ENCODE results near the gene METRNL.

Gene METRNL

GRCh38 chr17:83067071-83067717 is 12.2 kb upstream of the METRNL start:
- H3K9me3 ChIP-seq (ENCODE audit: low read length): no peaks in the 10 kb centered on the region
- H3K36me3 ChIP-seq (ENCODE audit: insufficient read depth, low read length): no peaks in the 10 kb centered on the region
- H3F3A ChIP-seq (ENCODE audit: insufficient read depth, low read length): no peaks in the 10 kb centered on the region
- no peak overlapping the region for H3K9ac ChIP-seq (ENCODE audit: low read length)
- H3K27me3 ChIP-seq (ENCODE audit: insufficient read depth, low read length): peaks cover 12% of the 10 kb centered on the region; the same call in 1 of the 2 replicates
- H3K27ac ChIP-seq (ENCODE audit: low read depth, low read length, poor library complexity, severe bottlenecking): no peak overlapping the region
- no peaks in the 10 kb centered on the region for H3K79me2 ChIP-seq (ENCODE audit: insufficient read depth, low read length)
- no peaks in the 10 kb centered on the region for H4K20me1 ChIP-seq (ENCODE audit: insufficient read depth, low read length)
- no peak overlapping the region for H3K4me3 ChIP-seq (ENCODE audit: low read depth, low read length, poor library complexity, severe bottlenecking)
- no peaks in the 10 kb centered on the region for H3K9me2 ChIP-seq (ENCODE audit: low read depth, low read length)
- no peaks in the 10 kb centered on the region for H3K4me1 ChIP-seq (ENCODE audit: insufficient read depth, low read length, severe bottlenecking)
- H3K4me2 ChIP-seq (ENCODE audit: low read length): no peak overlapping the region
- TF ChIP-seq CTCF (IDR thresholded peaks at IDR 0.05; ENCODE audit: low read length) (no peak), EZH2 (IDR thresholded peaks at IDR 0.05; ENCODE audit: borderline replicate concordance, low read length) (no peak)
- H2AFZ ChIP-seq (ENCODE audit: low read length): no peak overlapping the region

GRCh38 chr17:83067718-83068261 is 11.6 kb upstream of the METRNL start:
- H3K9me2 ChIP-seq (ENCODE audit: low read depth, low read length): no peaks in the 10 kb centered on the region
- H3K4me3 ChIP-seq (ENCODE audit: low read depth, low read length, poor library complexity, severe bottlenecking): no peak overlapping the region
- H3K4me1 ChIP-seq (ENCODE audit: insufficient read depth, low read length, severe bottlenecking): no peaks in the 10 kb centered on the region
- H3K4me2 ChIP-seq (ENCODE audit: low read length): no peak overlapping the region
- H3K36me3 ChIP-seq (ENCODE audit: insufficient read depth, low read length): no peaks in the 10 kb centered on the region
- H3K27ac ChIP-seq (ENCODE audit: low read depth, low read length, poor library complexity, severe bottlenecking): no peak overlapping the region
- peaks cover 12% of the 10 kb centered on the region; the same call in 1 of the 2 replicates for H3K27me3 ChIP-seq (ENCODE audit: insufficient read depth, low read length)
- H3K9me3 ChIP-seq (ENCODE audit: low read length): no peaks in the 10 kb centered on the region
- no peaks in the 10 kb centered on the region for H3F3A ChIP-seq (ENCODE audit: insufficient read depth, low read length)
- H3K9ac ChIP-seq (ENCODE audit: low read length): no peak overlapping the region
- no peak for TF ChIP-seq CTCF (IDR thresholded peaks at IDR 0.05; ENCODE audit: low read length)
- TF ChIP-seq EZH2 (IDR thresholded peaks at IDR 0.05; ENCODE audit: borderline replicate concordance, low read length): no peak
- no peaks in the 10 kb centered on the region for H4K20me1 ChIP-seq (ENCODE audit: insufficient read depth, low read length)
- H3K79me2 ChIP-seq (ENCODE audit: insufficient read depth, low read length): no peaks in the 10 kb centered on the region
- no peak overlapping the region for H2AFZ ChIP-seq (ENCODE audit: low read length)

GRCh38 chr17:83068641-83069570 is 10.5 kb upstream of the METRNL start:
- no peak overlapping the region for H3K4me2 ChIP-seq (ENCODE audit: low read length)
- H3K27ac ChIP-seq (ENCODE audit: low read depth, low read length, poor library complexity, severe bottlenecking): no peak overlapping the region
- peaks cover 9% of the 10 kb centered on the region; the same call in 1 of the 2 replicates for H3K27me3 ChIP-seq (ENCODE audit: insufficient read depth, low read length)
- no peaks in the 10 kb centered on the region for H3K79me2 ChIP-seq (ENCODE audit: insufficient read depth, low read length)
- no peaks in the 10 kb centered on the region for H3K9me2 ChIP-seq (ENCODE audit: low read depth, low read length)
- H3K9ac ChIP-seq (ENCODE audit: low read length): no peak overlapping the region
- no peaks in the 10 kb centered on the region for H3K36me3 ChIP-seq (ENCODE audit: insufficient read depth, low read length)
- no peaks in the 10 kb centered on the region for H3K4me1 ChIP-seq (ENCODE audit: insufficient read depth, low read length, severe bottlenecking)
- no peaks in the 10 kb centered on the region for H3K9me3 ChIP-seq (ENCODE audit: low read length)
- H3K4me3 ChIP-seq (ENCODE audit: low read depth, low read length, poor library complexity, severe bottlenecking): no peak overlapping the region
- TF ChIP-seq EZH2 (IDR thresholded peaks at IDR 0.05; ENCODE audit: borderline replicate concordance, low read length) (no peak), CTCF (IDR thresholded peaks at IDR 0.05; ENCODE audit: low read length) (no peak)
- H4K20me1 ChIP-seq (ENCODE audit: insufficient read depth, low read length): no peaks in the 10 kb centered on the region
- no peak overlapping the region for H2AFZ ChIP-seq (ENCODE audit: low read length)
- no peaks in the 10 kb centered on the region for H3F3A ChIP-seq (ENCODE audit: insufficient read depth, low read length)

All from OCI-LY1 (cell line).